IMR-90 (cell line): ENCODE data around the gene UTF1. TPM values are rescaled to one million over a fixed set of nuclear protein-coding genes. Genes with fewer than 3 reads are reported as not detected.

Experiments
- ATAC-seq: fragments of 200-7000 bp; cut with Tn5 transposase; 2 replicates; pipeline ENCODE4 v1.9.1; 2020; ENCODE audit warnings: low read depth, mild to moderate bottlenecking, moderate library complexity
- BruUV-seq: library from RNA; stranded (reverse); fragments of 400-500 nt; replicated peaks from 2 replicates; lab custom pipeline; 2021; lab: Mats Ljungman, UMichigan
- CTCF ChIA-PET: fragments of 300-600 bp; formaldehyde crosslinking; extraction: SDS; loops from one replicate; lab custom pipeline; 2021; ENCODE audit warnings: antibody characterized with exemption; lab: Yijun Ruan, JAX
- POLR2A ChIA-PET: fragments of 300-600 bp; sonication (Branson Sonifier 250); formaldehyde crosslinking; loops from one replicate; lab custom pipeline; 2022; ENCODE audit warnings: antibody characterized with exemption; ENCODE audit not compliant: unreplicated experiment; lab: Charles Lee
- DNase-seq: peaks from one replicate; pipeline ENCODE4 v3.0.0; 2013
- H2AFZ ChIP-seq: replicated peaks from 2 replicates; pipeline ENCODE3; 2013; ENCODE audit warnings: low read length, mild to moderate bottlenecking; ENCODE audit not compliant: poor library complexity
- H2AK5ac ChIP-seq: 2 replicates; pipeline ENCODE4 v1.6.1; 2013; ENCODE audit warnings: low read depth, low read length, inconsistent platforms
- H2AK9ac ChIP-seq: replicated peaks from 2 replicates; pipeline ENCODE3; 2013; ENCODE audit warnings: mild to moderate bottlenecking, low read depth, low read length, moderate library complexity; ENCODE audit not compliant: poor library complexity
- H2BK120ac ChIP-seq: 2 replicates; pipeline ENCODE4 v1.6.1; 2013; ENCODE audit warnings: low read depth, low read length, inconsistent platforms
- H2BK15ac ChIP-seq: 3 replicates; pipeline ENCODE4 v1.6.1; 2013; ENCODE audit warnings: low read depth, low read length, inconsistent platforms
- H2BK20ac ChIP-seq: 2 replicates; pipeline ENCODE4 v1.6.1; 2013; ENCODE audit warnings: low read depth, mild to moderate bottlenecking, inconsistent platforms, low read length, moderate library complexity
- H2BK5ac ChIP-seq: 2 replicates; pipeline ENCODE4 v1.6.1; 2013; ENCODE audit warnings: mild to moderate bottlenecking, low read depth, low read length, inconsistent platforms; ENCODE audit not compliant: poor library complexity, severe bottlenecking
- H3K14ac ChIP-seq: replicated peaks from 2 replicates; pipeline ENCODE4 v1.6.1; 2013; ENCODE audit warnings: low read depth, low read length, inconsistent platforms
- H3K18ac ChIP-seq: 2 replicates; pipeline ENCODE4 v1.6.1; 2013; ENCODE audit warnings: low read depth, low read length, control low read depth
- H3K23ac ChIP-seq: 2 replicates; pipeline ENCODE4 v1.6.1; 2013; ENCODE audit warnings: low read depth, low read length, inconsistent platforms
- H3K27ac ChIP-seq: 2 replicates; pipeline ENCODE4 v1.5.1; 2013; ENCODE audit warnings: mild to moderate bottlenecking, control low read depth, low read length; ENCODE audit not compliant: insufficient read depth
- H3K27me3 ChIP-seq: 2 replicates; pipeline ENCODE4 v1.6.1; 2013; ENCODE audit warnings: low read length; ENCODE audit not compliant: control insufficient read depth, insufficient read depth
- H3K36me3 ChIP-seq: 2 replicates; pipeline ENCODE4 v1.6.1; 2013; ENCODE audit warnings: low read length, mixed read lengths; ENCODE audit not compliant: control insufficient read depth, insufficient read depth
- H3K4ac ChIP-seq: 2 replicates; pipeline ENCODE4 v1.6.1; 2013; ENCODE audit warnings: low read depth, low read length, inconsistent platforms
- H3K4me1 ChIP-seq: 2 replicates; pipeline ENCODE4 v1.6.1; 2013; ENCODE audit warnings: low read length, mixed read lengths; ENCODE audit not compliant: control insufficient read depth, insufficient read depth
- H3K4me2 ChIP-seq: 2 replicates; pipeline ENCODE4 v1.6.1; 2013; ENCODE audit warnings: low read depth, mild to moderate bottlenecking, control low read depth, low read length, moderate library complexity
- H3K4me3 ChIP-seq: 2 replicates; pipeline ENCODE4 v1.5.1; 2013; ENCODE audit warnings: low read depth, mild to moderate bottlenecking, control low read depth, low read length, moderate library complexity; ENCODE audit not compliant: insufficient read depth
- H3K56ac ChIP-seq: 2 replicates; pipeline ENCODE4 v1.6.1; 2013; ENCODE audit warnings: low read length, inconsistent platforms; ENCODE audit not compliant: insufficient read depth; ENCODE audit errors: extremely low read depth
- H3K79me1 ChIP-seq, 2 experiments: 2 replicates each; pipeline ENCODE4 v1.6.1; 2013; ENCODE audit warnings: low read length in 2 of 2, inconsistent platforms in 1 of 2, low read depth in 1 of 2
- H3K9ac ChIP-seq: 2 replicates; pipeline ENCODE4 v1.6.1; 2013; ENCODE audit warnings: low read depth, low read length, control low read depth
- H3K9me1 ChIP-seq: 2 replicates; pipeline ENCODE4 v1.6.1; 2013; ENCODE audit warnings: low read length, inconsistent platforms; ENCODE audit not compliant: insufficient read depth
- H3K9me3 ChIP-seq: 2 replicates; pipeline ENCODE4 v1.6.1; 2013; ENCODE audit warnings: low read length; ENCODE audit not compliant: control insufficient read depth, insufficient read depth
- H4K20me1 ChIP-seq: 2 replicates; pipeline ENCODE4 v1.6.1; 2013; ENCODE audit warnings: low read length, inconsistent platforms; ENCODE audit not compliant: insufficient read depth
- H4K5ac ChIP-seq: 2 replicates; pipeline ENCODE4 v1.6.1; 2013; ENCODE audit warnings: mild to moderate bottlenecking, low read depth, low read length, control low read depth
- H4K8ac ChIP-seq, 2 experiments: 2 replicates each; pipeline ENCODE4 v1.6.1; 2013; ENCODE audit warnings: low read depth in 2 of 2, low read length in 2 of 2, control low read depth in 1 of 2, inconsistent platforms in 1 of 2
- H4K91ac ChIP-seq: 2 replicates; pipeline ENCODE4 v1.6.1; 2013; ENCODE audit warnings: low read depth, low read length, inconsistent platforms; ENCODE audit not compliant: insufficient read depth
- BHLHE40 ChIP-seq: fragments of 150-350 bp; IDR thresholded peaks from 2 replicates; pipeline ENCODE4 v1.6.1; 2016; ENCODE audit warnings: mild to moderate bottlenecking, low read depth, low read length
- CEBPB ChIP-seq: IDR thresholded peaks from 2 replicates; pipeline ENCODE4 v1.6.1; 2012; ENCODE audit warnings: low read depth, low read length, improper control_type of control experiment
- CHD1 ChIP-seq: IDR thresholded peaks from 2 replicates; pipeline ENCODE4 v1.6.1; 2012; ENCODE audit warnings: low read depth, low read length, improper control_type of control experiment
- ELK1 ChIP-seq: fragments of 150-350 bp; IDR thresholded peaks from 2 replicates; pipeline ENCODE4 v1.6.1; 2016; ENCODE audit warnings: low read depth, mild to moderate bottlenecking, low read length, moderate library complexity, borderline replicate concordance
- FOS ChIP-seq: fragments of 150-350 bp; IDR thresholded peaks from 2 replicates; pipeline ENCODE4 v1.6.1; 2016; ENCODE audit warnings: low read depth, low read length
- MAFK ChIP-seq: IDR thresholded peaks from 2 replicates; pipeline ENCODE4 v1.6.1; 2012; ENCODE audit warnings: low read depth, low read length, improper control_type of control experiment
- MAZ ChIP-seq: IDR thresholded peaks from 2 replicates; pipeline ENCODE4 v1.6.1; 2012; ENCODE audit warnings: low read depth, mild to moderate bottlenecking, low read length, improper control_type of control experiment, moderate library complexity, borderline replicate concordance
- NFE2L2 ChIP-seq: fragments of 150-350 bp; IDR thresholded peaks from 2 replicates; pipeline ENCODE4 v1.6.1; 2016; ENCODE audit warnings: low read depth, mild to moderate bottlenecking, low read length
- POLR2A ChIP-seq: IDR thresholded peaks from 2 replicates; pipeline ENCODE4 v1.6.1; 2012; ENCODE audit warnings: mild to moderate bottlenecking, low read depth, low read length
- RAD21 ChIP-seq: IDR thresholded peaks from 2 replicates; pipeline ENCODE4 v1.6.1; 2012; ENCODE audit warnings: low read length, improper control_type of control experiment
- RCOR1 ChIP-seq: IDR thresholded peaks from 2 replicates; pipeline ENCODE4 v1.6.1; 2012; ENCODE audit warnings: mild to moderate bottlenecking, low read length, improper control_type of control experiment; ENCODE audit not compliant: insufficient replicate concordance
- RFX5 ChIP-seq: IDR thresholded peaks from 2 replicates; pipeline ENCODE4 v1.8.0; 2012; ENCODE audit warnings: low read depth, mild to moderate bottlenecking, low read length, moderate library complexity
- SMC3 ChIP-seq: fragments of 150-350 bp; IDR thresholded peaks from 2 replicates; pipeline ENCODE4 v1.6.1; 2016; ENCODE audit warnings: low read depth, mild to moderate bottlenecking, antibody characterized with exemption, low read length, moderate library complexity
- USF2 ChIP-seq: fragments of 150-350 bp; IDR thresholded peaks from 2 replicates; pipeline ENCODE4 v1.6.1; 2017; ENCODE audit warnings: mild to moderate bottlenecking, antibody characterized with exemption, low read length, low read depth
- WGBS, 2 experiments: methylation state at CpG; one replicate each; pipeline versions ENCODE4 v1.1.5 to v1.1.7; 2013; ENCODE audit warnings: missing lambda C conversion rate in 2 of 2; ENCODE audit not compliant: insufficient read length in 1 of 2; ENCODE audit errors: extremely low coverage in 2 of 2; 5-methylcytosine and 5-hydroxymethylcytosine counted together
- dilution Hi-C: fragments of 300-500 bp; cut with HindIII; formaldehyde crosslinking; loops from one replicate; pipeline ENCODE4 v1.14.3; 2018; ENCODE audit warnings: low sequenced_read_pairs; ENCODE audit not compliant: unreplicated experiment
- in situ Hi-C: fragments of 300-500 bp; cut with MboI; formaldehyde crosslinking; loops from 3 replicates; pipeline ENCODE4 v1.14.3; 2019; ENCODE audit warnings: low sequenced_read_pairs, inconsistent platforms, mixed read lengths
- intact Hi-C: fragments of 100-400 bp; cut with micrococcal nuclease; formaldehyde crosslinking; loops from 2 replicates; pipeline ENCODE4 v1.10.0; 2022
- polyA plus RNA-seq, 3 experiments: library from polyadenylated mRNA; depleted of rRNA; stranded (reverse); fragments of >200 nt; gene quantifications; 2 replicates each; pipeline ENCODE4 v1.2.3, GENCODE V29; 2012; ENCODE audit warnings: low replicate concordance in 1 of 3
- total RNA-seq: library from RNA; depleted of rRNA; stranded (reverse); fragments of >200 nt; gene quantifications from 2 replicates; pipeline ENCODE4 v1.2.3, GENCODE V29; 2012
- TF ChIP-seq, protein P1 (sequence below): conservative IDR thresholded peaks from 2 replicates; pipeline ENCODE4 v1.5.1; 2012; ENCODE audit warnings: mild to moderate bottlenecking, low read depth, low read length, improper control_type of control experiment

The UTF1 gene
- total and polyA plus RNA-seq, 2 of the 4 experiments (the other 2 are of a cell fraction): not detected

GRCh38 chr10:133251388-133252222 lies 21.6 kb downstream of the UTF1 start:
- H3K18ac ChIP-seq: no peak overlapping the region
- 78% methylated on average over 7 of the region's 28 CpGs; no CpG with 5 or more reads in 1 of the 2 experiments for WGBS, 2 experiments
- no peak for DNase-seq
- no peaks in the 10 kb centered on the region for H3K4me1 ChIP-seq
- H3K9ac ChIP-seq: no peak overlapping the region
- dilution Hi-C loops: no loop called here
- H3K27me3 ChIP-seq: peaks cover 14% of the 10 kb centered on the region
- H3K9me3 ChIP-seq: no peaks in the 10 kb centered on the region
- no peak overlapping the region for H2AFZ ChIP-seq
- POLR2A ChIA-PET: no interaction called here
- H3K9me1 ChIP-seq: no peaks in the 10 kb centered on the region
- no peak overlapping the region for H4K91ac ChIP-seq
- BruUV-seq: no TSS peak
- no peak overlapping the region for H3K4me2 ChIP-seq
- no peak overlapping the region for H2BK15ac ChIP-seq
- H3K14ac ChIP-seq: no peak overlapping the region
- no peaks in the 10 kb centered on the region for H4K20me1 ChIP-seq
- no peak overlapping the region for H3K27ac ChIP-seq
- H3K4me3 ChIP-seq: no peak overlapping the region
- H2BK5ac ChIP-seq: no peak overlapping the region
- H2BK20ac ChIP-seq: no peak overlapping the region
- H2AK5ac ChIP-seq: no peak overlapping the region
- H3K23ac ChIP-seq: no peak overlapping the region
- H3K56ac ChIP-seq: no peak overlapping the region
- no peaks in the 10 kb centered on the region for H3K79me1 ChIP-seq
- no peak overlapping the region for H3K4ac ChIP-seq
- intact Hi-C loops: no loop called here
- H2BK120ac ChIP-seq: no peak overlapping the region
- 0 out of 2 replicates have a peak, but pooled peaks have one; percentile 8 for ATAC-seq
- no peak overlapping the region for H2AK9ac ChIP-seq
- H4K5ac ChIP-seq: no peak overlapping the region
- CTCF ChIA-PET: no interaction called here
- in situ Hi-C loops: loop anchor here (25.0 kb wide), 1 partner anchor 589 kb away; no protein-coding TSS in a partner anchor
- no peak overlapping the region for H4K8ac ChIP-seq
- H3K36me3 ChIP-seq: no peaks in the 10 kb centered on the region
- TF ChIP-seq CHD1 (no peak), SMC3 (no peak), RAD21 (no peak), RCOR1 (no peak), CEBPB (no peak), BHLHE40 (no peak), MAZ (no peak), FOS (no peak), POLR2A (no peak), ELK1 (no peak), MAFK (no peak), RFX5 (no peak), USF2 (no peak), NFE2L2 (no peak)
- TF ChIP-seq, protein P1, sequence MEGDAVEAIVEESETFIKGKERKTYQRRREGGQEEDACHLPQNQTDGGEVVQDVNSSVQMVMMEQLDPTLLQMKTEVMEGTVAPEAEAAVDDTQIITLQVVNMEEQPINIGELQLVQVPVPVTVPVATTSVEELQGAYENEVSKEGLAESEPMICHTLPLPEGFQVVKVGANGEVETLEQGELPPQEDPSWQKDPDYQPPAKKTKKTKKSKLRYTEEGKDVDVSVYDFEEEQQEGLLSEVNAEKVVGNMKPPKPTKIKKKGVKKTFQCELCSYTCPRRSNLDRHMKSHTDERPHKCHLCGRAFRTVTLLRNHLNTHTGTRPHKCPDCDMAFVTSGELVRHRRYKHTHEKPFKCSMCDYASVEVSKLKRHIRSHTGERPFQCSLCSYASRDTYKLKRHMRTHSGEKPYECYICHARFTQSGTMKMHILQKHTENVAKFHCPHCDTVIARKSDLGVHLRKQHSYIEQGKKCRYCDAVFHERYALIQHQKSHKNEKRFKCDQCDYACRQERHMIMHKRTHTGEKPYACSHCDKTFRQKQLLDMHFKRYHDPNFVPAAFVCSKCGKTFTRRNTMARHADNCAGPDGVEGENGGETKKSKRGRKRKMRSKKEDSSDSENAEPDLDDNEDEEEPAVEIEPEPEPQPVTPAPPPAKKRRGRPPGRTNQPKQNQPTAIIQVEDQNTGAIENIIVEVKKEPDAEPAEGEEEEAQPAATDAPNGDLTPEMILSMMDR: no peak
